Right lobe of liver (tissue), 4 donors: ENCODE results near the gene FAM32A.

Experiments
- CTCF ChIP-seq, 4 donors: fragments of 200-600 bp in 3 of 4; fragments of 450-650 bp in 1 of 4; IDR thresholded peaks; one replicate each; pipeline versions ENCODE4 v1.5.1 to v1.8.0; 2016 to 2022; ENCODE audit warnings: antibody characterized with exemption in 4 of 4, mild to moderate bottlenecking in 2 of 4
- POLR2A ChIP-seq: fragments of 450-650 bp; IDR thresholded peaks from one replicate; pipeline ENCODE4 v1.6.1; 2017; ENCODE audit warnings: antibody characterized with exemption, mild to moderate bottlenecking
- donor health status: DM: no; HTN: no; CAD: no.
- donor health status: DM: no; HTN: no; CAD: no.
- donor health status: DM: no; HTN: yes; CAD: no.

- TF ChIP-seq CTCF (IDR thresholded peaks at IDR 0.05) (no peak), POLR2A (no peak)
Measured at GRCh38 chr19:16203256-16204004, 18.2 kb downstream of the FAM32A start.
